IPS-18c (cell line): ENCODE results near the gene PGM5.

Experiments used
- H3K4me3 ChIP-seq: 2 replicates; pipeline ENCODE4 v1.7.0; 2013; ENCODE audit warnings: low read depth, mild to moderate bottlenecking, low read length, moderate library complexity; ENCODE audit not compliant: insufficient read depth
- H3K9me3 ChIP-seq: one replicate; pipeline ENCODE4 v1.6.1; 2013; ENCODE audit warnings: mild to moderate bottlenecking, low read length, moderate library complexity; ENCODE audit not compliant: control insufficient read depth, insufficient read depth

PGM5 gene

DNA sequence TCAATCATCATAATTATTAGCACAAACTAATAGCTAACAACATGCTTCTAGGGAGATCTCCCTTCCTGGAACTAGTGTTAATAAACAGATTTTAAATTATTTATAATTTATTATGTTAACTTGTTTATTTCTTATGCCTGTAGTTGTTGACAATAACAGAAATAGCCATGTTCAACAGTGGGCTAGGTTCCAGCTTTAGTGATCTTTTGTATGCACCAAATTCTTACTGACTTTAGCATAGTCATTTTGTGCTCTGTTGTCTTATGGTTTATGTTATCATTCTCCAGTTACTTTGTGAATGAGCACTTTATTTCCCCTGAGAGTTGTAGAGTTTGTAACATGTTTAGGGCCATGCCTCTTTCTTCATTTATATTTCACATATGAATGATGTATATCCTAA is 113.7 kb downstream of the PGM5 start:
- Histone ChIP-seq H3K9me3 (no peaks in the 10 kb centered on the region), H3K4me3 (no peak overlapping the region)

- Histone ChIP-seq H3K4me3 (no peak overlapping the region), H3K9me3 (no peaks in the 10 kb centered on the region)
Measured at GRCh38 chr9:68470634-68471033, 114.2 kb downstream of the PGM5 start.

GRCh38 chr9:68472119-68472518 is 115.7 kb downstream of the PGM5 start:
- no peaks in the 10 kb centered on the region for H3K9me3 ChIP-seq
- no peak overlapping the region for H3K4me3 ChIP-seq

- Histone ChIP-seq H3K9me3 (no peaks in the 10 kb centered on the region), H3K4me3 (no peak overlapping the region)
Measured at GRCh38 chr9:68473790-68474189, 117.4 kb downstream of the PGM5 start.

DNA sequence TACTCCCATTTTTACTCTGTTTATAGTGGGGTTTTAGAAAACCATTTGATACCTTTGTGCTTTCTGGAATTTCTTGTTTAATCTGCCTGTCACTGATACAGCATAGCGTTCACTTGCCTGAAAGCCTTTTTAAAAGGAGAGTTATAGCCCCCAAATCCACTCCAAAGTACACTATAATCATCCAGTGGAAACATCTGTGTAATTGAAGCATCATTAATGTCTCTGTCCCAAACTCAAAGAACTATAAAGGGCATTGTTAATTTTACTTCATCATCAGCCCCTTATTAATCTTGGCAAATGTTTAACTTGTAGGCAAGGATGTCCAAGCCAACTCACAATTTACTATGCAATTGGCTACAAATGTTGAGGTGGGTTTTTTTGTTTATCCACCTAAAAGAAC is 120.0 kb downstream of the PGM5 start:
- no peak overlapping the region for H3K4me3 ChIP-seq

GRCh38 chr9:68476847-68477246 is 120.4 kb downstream of the PGM5 start:
- no peaks in the 10 kb centered on the region for H3K9me3 ChIP-seq
- H3K4me3 ChIP-seq: no peak overlapping the region

More for the DNA sequence above, 120.0 kb downstream of the PGM5 start:
- H3K9me3 ChIP-seq: no peaks in the 10 kb centered on the region

DNA sequence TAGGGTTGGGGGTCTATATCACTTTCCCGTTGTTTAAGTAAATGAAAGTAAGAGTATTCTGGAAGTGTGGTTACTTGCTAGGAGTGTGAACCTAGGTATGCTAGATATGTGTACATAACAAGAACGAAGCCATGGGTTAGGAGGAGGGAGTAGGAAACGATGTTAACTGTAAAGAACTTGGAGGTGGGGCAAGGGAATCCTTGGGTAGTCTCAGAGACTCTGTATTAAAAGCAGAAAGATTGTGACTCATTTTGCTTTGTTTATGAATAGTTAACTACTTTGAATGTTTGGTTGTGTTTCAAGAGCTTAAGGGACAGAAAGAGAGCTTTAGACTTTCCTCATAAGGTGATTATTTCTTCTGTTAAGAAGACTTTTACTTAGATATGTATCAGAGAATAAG is 124.4 kb downstream of the PGM5 start:
- no peak overlapping the region for H3K4me3 ChIP-seq
- peaks cover 7% of the 10 kb centered on the region for H3K9me3 ChIP-seq

- Histone ChIP-seq H3K4me3 (no peak overlapping the region), H3K9me3 (peaks cover 7% of the 10 kb centered on the region)
Measured at GRCh38 chr9:68482548-68482947, 126.1 kb downstream of the PGM5 start.

DNA sequence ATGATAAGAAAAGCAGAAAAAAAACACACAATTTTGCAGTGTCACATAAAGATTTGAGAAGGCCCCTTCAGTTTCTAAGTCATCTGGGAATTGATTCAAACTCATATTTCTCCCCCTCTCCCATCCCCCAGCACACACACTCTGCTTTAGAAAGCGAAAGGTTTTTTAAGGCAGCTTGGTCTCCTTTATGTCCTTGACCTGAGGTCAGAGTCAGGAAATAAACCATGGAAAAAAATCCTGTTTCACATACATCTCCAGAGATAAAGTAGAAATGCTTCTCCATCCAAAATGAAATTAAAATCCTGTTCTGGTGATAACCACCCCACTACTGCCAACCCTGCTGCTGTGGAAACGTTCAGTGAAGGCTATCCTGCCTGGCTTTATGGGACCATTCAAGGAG is 131.7 kb downstream of the PGM5 start:
- Histone ChIP-seq H3K9me3 (peaks cover 7% of the 10 kb centered on the region), H3K4me3 (no peak overlapping the region)

DNA sequence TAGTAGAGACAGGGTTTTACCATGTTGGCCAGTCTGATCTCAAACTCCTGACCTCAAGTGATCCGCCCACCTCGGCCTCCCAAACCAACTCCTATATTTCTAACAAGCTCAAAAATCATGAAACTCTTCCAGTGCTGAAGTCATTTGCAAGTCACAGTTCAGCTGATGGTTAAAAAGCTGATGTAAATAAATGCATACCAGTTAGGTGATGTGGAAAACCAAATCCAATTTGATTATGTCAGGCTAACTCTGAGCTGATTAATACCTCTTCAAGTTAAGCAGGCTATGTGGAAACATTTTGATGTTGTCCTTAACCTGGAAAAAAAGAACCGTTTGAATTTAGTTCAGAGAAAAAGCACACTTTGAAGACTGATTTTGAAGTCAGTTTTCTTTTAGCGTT is 133.2 kb downstream of the PGM5 start:
- Histone ChIP-seq H3K4me3 (no peak overlapping the region), H3K9me3 (peaks cover 7% of the 10 kb centered on the region)

DNA sequence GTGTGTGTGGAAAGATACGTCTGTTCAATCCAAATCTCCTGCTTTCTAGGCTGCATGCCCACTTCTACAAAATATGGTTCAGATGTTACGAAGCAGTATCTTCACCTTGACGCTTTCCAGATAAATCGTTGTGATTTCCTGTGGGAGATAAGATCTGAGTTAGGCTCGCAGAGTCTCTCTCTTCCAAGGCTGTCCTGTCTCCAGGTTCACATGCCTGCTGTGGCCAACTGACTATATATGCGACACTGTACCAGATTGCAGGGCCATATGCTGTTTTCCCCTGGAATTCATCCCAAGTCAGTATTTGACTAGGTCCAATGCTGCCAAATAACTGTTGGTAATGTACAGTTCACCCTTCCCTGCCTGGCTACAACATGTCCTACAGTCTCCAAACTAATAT is 136.4 kb downstream of the PGM5 start:
- Histone ChIP-seq H3K4me3 (no peak overlapping the region), H3K9me3 (no peaks in the 10 kb centered on the region)

DNA sequence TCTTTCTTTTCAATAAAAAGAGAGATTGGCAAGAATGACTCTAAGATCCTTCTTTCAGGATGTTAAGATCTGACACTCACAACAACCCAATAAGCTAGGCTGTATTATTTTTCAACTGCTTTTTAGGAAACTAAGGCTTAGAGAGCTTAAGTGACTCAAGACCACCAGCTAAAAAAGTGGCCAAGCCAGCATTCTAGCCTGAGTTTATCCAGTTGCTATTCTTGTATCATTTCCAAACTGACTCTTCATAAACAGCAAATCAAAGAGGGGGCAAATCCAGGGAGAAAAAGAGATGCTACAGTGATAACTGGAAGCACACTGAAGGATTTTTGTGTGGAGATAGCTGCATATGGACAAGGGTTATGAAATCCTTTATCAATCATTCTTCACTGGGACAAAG is 137.1 kb downstream of the PGM5 start:
- Histone ChIP-seq H3K9me3 (no peaks in the 10 kb centered on the region), H3K4me3 (no peak overlapping the region)

DNA sequence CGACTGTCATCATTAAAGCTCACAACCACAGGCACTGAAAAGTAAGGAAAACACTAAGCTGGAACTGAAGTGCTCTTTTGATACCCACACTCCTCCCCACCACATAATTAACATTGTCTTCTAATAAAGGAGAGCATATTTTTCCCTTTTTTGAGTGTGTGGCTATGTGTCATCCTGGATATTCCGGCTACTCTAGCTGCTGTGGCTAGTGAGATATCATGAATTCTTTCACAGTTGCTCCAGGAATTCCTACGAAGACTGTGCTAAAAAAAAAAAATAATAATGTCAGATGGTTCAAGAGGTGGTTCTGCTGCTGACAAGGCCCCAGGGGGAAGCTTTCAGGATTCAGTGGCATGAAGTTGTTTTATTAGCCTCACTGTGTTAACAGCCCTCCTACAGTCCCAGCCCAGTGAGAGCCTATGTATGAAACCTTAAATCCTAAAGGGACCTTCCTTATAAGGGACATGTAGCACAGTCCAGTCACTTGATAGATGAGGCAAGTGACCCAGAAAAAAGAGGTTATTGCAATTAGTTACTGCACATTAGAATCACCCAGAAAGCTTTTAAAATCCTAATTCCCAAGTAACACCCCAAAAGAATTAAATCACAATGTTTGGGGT is 137.7 kb downstream of the PGM5 start:
- Histone ChIP-seq H3K4me3 (no peak overlapping the region), H3K9me3 (no peaks in the 10 kb centered on the region)

DNA sequence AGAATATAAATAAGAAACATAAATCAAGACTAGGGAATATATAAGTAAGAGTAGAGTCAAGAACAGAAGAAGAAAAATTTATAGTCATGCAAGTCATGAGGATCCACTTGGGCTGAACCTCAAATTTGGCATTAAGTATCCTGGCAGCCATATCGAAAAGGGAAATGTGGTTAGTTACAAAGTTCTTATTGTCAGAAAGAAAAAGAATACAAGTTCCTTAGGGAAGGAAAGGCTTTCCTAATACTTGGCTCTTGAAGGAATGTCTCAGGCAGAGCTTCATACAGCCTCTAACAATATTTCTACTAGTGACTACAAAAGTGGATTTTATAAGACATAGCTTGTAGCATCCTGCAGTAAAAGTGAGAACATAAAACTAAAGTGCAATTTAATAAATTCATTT is 138.8 kb downstream of the PGM5 start:
- Histone ChIP-seq H3K4me3 (no peak overlapping the region), H3K9me3 (no peaks in the 10 kb centered on the region)

DNA sequence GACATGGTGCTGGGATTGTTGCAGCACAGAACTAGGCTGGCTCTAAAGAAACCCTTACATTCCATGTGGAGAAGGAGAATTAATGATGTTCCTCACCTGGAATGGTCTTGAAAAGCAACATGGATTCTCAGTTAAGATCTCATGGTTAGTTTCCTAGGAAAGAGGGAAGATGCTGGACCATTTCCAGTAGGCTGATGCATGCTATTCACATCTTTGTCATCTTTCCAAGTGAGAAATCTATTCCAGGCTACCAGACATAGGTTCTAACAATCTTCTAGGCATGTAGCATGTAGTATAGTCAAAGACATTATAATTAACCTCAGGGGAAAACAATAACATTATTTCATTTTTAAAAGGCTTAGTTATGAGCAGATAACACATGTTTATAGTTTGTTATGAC is 139.9 kb downstream of the PGM5 start:
- Histone ChIP-seq H3K9me3 (no peaks in the 10 kb centered on the region), H3K4me3 (no peak overlapping the region)

DNA sequence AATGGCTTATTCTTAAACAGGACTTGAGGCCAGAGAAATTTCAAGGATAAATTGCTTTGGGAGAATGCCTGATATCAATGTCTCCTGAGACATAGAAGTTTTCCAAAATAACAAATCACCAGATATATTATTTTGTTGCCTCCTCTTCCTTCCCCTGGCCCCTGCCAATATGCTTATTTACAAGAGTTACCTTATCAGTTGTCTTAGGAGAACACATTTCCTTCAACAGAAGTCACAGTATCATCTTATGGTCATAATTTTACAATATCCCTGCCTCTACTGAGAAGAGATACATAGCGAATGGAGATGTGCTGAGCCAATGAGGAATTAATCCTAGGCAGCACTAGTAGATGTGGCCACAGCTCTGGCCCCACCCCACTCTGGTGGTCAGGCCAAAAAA is 141.2 kb downstream of the PGM5 start:
- Histone ChIP-seq H3K9me3 (no peaks in the 10 kb centered on the region), H3K4me3 (no peak overlapping the region)

GRCh38 chr9:68498816-68499215 is 142.4 kb downstream of the PGM5 start:
- H3K9me3 ChIP-seq: no peaks in the 10 kb centered on the region
- no peak overlapping the region for H3K4me3 ChIP-seq

DNA sequence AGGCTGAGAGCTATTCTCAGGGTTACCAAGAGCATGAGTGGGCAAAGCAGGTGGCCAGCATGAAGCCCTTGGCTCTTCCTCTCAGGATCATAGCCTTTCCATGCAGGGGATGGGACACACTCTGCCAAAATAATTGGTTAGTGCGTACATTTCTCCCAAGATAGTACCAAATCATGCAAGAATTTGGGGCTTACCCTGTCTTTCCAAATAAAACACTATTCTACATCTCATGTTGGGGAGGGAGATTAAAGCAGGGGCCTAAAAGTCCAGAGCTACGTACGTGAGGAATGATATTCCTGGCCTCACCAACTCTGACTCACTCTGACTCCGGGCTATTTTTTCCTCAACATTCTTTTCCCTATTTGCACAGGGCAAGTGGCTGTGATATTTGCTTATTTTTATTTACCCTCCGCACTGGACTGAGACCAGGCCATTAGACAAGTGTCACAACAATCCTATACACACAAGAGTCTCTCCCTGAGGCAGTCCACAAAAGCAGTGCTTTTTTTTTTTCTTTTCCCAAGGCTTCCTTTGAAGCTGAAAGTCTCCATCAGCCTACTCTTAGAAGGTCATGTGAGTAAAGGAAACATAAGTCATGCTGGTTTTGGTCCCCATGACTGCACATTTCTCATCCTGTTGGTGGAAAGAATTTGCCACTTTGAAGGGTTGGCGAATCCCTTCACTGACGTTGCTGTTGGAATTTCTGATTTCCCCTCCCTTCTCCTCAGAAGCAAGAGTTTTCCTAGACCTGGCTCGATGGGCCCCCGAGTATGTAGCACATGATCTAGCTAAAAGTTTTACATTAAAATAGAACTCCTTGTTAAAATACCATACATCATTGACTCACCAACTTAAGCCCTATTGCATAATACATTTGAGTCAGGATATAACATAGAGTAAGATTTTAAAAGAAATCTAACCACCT is 144.3 kb downstream of the PGM5 start:
- Histone ChIP-seq H3K4me3 (no peak overlapping the region), H3K9me3 (no peaks in the 10 kb centered on the region)
